Natural killer cell (primary cell): Measurements from ENCODE around the gene PRAMEF6. TPM values are rescaled to one million over a fixed set of nuclear protein-coding genes. Genes with fewer than 3 reads are reported as not detected.

Experiments used
- total RNA-seq, 4 donors: library from RNA; stranded (reverse); fragments of 120-200 nt in 1 of 4; gene quantifications; one replicate each; pipeline versions ENCODE4 v1.2.3 to v1.2.4, GENCODE V29; 2013 to 2022

The PRAMEF6 gene
- total RNA-seq, 3 donors from 2014 or later (not counting 1 experiment from before 2014, with no cell fraction given) = not detected

Other genes with a start within 250 kb of the PRAMEF6 start
- gene AADACL3, start 231.5 kb downstream of the PRAMEF6 start, total RNA-seq = not detected
- not detected for gene CFAP107, start 201.4 kb downstream of the PRAMEF6 start, total RNA-seq
- gene PRAMEF12, start 173.8 kb downstream of the PRAMEF6 start, total RNA-seq = not detected
- gene PRAMEF1, start 156.2 kb downstream of the PRAMEF6 start, total RNA-seq = not detected
- not detected for gene PRAMEF11, start 116.2 kb downstream of the PRAMEF6 start, total RNA-seq
- gene HNRNPCL1, start 98.9 kb downstream of the PRAMEF6 start, total RNA-seq = not detected
- gene PRAMEF2, start 90.5 kb downstream of the PRAMEF6 start, total RNA-seq = not detected
- not detected for gene PRAMEF4, start 61.4 kb downstream of the PRAMEF6 start, total RNA-seq
- gene PRAMEF10, start 49.3 kb downstream of the PRAMEF6 start, total RNA-seq = not detected
- not detected for gene PRAMEF7, start 31.0 kb downstream of the PRAMEF6 start, total RNA-seq
- gene PRAMEF27, start 109.0 kb upstream of the PRAMEF6 start, total RNA-seq = not detected
- not detected for gene HNRNPCL3, start 113.2 kb upstream of the PRAMEF6 start, total RNA-seq
- gene PRAMEF25, start 123.2 kb upstream of the PRAMEF6 start, total RNA-seq = not detected
- not detected for gene HNRNPCL2, start 169.3 kb upstream of the PRAMEF6 start, total RNA-seq
- not detected for gene PRAMEF26, start 208.4 kb upstream of the PRAMEF6 start, total RNA-seq
- gene HNRNPCL4, start 218.1 kb upstream of the PRAMEF6 start, total RNA-seq = not detected
- not detected for gene PRAMEF9, start 224.3 kb upstream of the PRAMEF6 start, total RNA-seq